ENCODE data around the gene SLC23A3.

SLC23A3 gene

DNA sequence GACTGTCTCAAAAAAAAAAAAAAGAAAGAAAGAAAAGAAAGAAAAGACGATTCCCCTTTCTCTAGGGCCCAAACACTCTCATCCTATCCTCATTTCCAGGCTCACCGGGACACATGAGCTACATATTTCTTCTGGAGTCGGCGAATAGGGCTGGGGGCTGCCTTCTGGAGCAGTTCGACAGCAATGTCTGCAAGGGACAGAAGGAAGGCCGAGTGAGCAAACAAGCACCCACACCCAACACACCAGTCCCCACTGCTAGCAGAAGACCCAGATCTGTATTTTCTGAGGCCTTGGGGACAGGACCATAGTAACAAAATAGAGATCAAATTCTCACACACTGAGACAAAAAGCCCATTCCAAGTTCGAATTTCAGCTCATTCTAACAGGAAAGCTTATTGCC, 5.7 kb upstream of the SLC23A3 start:
- DNase-seq = no peak

DNA sequence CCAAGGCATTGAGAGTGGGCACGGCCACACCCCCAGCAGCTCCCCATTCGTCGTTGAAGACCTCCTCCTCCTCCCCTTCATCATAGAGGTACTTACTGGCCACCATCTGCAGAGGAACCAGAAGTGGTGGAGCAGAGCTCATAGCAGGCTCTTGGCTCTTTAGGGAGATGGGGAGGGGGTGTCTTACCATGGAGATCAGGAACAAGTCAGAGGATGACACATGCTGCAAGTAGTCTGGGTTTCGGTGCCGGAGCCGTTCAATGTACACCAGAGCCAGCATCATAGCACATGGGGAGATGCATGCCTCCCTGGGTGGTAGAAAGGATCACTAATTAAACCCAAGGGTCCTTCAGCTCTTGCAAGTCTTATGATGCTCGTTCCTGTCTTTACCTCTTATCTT, 5.0 kb upstream of the SLC23A3 start:
- no peak for DNase-seq

DNA sequence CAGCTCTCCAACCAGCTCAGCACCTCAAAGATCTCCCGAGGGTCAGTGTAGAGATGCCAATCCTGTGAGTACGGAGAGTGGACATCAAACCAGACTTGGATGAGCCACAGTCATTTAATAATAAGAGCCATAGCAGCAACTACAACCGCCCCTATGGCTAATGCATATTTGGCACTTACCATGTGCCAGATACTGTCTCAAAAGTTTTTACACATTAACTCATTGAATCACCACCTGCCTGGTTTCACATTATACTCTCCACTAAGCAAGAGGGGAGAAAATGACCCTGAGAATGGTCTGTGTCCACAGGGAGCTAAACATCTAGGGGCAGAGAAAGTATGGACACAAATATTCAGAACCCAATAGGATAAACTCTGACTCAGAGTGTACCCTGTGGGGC, 4.3 kb upstream of the SLC23A3 start:
- no peak for DNase-seq

DNA sequence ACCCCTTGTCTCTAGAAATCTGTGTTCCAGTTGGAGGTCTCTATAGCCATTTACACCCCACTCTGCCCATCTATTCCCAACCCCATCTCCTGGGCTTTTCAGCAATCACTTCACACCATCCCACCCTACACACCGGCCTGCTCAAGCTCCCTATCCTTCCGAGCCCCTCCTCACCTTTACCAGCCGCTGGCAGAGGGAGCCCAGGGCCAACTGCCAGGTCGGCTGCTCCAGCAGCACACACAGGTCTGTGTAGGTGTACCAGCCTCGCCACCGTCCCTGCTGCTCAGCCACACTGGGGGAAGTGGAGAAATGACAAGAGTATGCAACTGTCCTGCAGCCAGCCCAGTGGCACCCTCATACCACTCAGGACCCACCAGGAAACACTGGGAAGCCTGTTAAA, 3.3 kb upstream of the SLC23A3 start:
- DNase-seq = no peak

DNA sequence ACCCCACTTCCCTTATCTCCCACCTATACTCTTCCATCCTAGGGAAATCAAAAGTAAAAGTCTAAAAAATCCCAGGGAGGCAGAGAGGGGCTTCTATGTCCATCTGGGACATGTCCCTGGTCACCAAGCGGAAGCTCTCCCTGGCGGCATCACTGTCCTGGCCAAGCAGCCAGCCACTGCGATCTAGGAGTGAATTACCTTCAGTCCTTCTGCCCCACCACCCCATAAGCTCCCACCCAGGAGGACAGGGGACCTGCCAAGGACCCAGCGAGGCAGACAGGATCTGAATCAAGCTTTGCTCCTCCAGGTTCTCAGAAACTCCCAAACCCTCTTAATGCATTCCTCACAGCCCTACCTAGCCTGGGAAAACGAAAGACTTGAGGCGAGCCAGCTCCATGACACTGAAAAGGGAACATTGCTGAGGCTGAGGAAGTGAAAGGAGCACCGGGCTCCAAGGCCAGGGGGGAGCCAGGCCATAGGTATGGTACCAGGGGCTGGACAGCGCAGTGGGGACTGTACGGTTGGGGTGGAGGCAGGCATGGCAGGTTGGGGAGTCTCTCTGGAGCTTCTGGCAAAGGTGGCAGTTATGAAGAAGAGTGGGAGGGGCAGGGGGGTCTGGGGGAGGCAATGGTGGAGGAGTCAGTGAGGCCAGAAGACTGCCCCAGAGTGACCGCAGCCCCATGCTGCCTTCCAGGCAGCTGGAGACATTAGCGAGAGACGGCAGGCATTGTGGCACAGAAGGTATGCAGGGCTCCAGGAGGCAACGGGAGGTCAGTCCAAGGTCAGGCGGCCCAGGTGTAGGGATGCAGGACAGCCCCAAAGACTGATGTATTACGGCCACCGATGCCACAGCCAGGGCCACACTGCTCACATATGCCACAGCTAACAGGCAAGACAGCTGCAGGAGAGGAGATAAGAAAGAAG, 2.7 kb upstream of the SLC23A3 start:
- DNase-seq = no peak

DNA sequence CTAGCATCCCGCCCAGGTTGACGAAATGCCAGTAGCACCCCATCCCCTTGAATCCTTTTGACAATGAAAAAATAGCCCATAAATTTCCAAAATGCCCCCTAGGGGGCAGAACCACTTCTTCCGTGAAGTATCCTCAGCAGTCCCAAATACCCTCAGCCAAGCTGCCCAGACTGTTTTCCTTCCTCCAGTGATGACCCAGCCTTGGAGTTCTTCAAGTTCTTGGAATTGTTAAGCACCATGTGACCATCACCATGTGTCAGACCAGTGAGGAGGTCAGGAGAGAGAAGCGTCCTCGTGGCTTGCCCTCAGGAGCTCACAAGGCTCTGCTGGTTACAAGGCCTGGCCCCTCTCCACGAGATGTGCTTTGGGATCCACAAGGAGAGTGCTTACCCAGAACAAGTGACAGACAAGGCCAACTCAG, 1.4 kb upstream of the SLC23A3 start:
- peak; percentile 66 for DNase-seq

DNA sequence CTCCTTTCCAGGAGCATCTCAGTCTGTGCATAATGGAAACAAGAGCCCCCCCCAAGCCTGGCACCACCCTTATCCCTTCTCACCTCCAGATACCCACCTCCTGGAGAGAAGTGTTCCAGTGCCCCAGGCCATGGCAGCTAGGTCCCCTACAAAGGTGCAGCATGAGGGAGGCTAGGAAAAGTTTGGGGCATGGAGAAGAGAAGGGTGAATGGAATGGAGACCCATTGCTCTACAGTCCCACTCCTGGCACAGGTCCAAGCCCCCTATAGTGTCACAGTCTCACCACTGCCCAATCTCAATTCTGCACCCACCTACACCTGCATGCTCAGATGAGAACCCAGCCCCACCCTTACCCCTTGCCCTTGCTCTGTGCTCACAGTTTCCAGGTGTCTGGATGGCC, 897 bp downstream of the SLC23A3 start:
- no peak for DNase-seq

DNA sequence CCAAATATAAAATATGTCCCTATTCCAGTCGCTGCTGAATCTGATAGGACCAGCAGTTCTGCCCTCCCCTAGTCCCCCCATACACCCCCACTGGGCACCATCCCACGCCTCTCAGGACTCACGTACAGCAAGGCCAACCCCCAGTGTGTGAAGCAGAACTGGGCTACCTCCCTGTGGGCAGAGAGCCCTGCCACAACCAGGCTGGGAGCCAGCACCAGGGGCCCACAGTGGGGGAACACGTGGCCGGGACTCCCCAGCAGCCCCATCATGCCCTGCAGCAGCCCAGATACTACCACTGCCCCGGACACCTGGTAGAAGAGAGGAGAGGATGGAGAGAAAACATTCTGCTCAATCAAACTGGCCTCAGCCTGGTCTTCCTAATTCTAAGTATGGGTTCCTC, 1.3 kb downstream of the SLC23A3 start:
- no peak for DNase-seq

DNA sequence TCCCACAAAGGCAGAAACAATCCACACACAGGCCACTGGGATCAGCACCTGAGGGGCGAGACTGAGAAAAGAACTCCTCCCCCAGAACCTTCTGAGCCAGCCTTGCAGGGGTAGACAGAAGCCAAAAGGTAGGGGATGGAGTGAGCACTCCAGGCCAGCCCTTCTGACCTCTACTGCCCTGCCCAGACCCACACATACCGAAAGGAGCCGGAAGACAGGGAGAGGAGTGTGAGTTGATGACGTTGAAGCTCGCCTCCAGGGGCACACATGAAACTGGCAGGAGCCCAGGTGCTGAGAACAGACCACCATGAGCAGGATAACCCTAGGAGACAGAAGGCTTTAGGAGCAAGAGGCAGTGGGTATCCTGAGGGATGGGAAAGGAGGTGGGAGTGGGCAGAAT, 1.8 kb downstream of the SLC23A3 start:
- no peak for DNase-seq

DNA sequence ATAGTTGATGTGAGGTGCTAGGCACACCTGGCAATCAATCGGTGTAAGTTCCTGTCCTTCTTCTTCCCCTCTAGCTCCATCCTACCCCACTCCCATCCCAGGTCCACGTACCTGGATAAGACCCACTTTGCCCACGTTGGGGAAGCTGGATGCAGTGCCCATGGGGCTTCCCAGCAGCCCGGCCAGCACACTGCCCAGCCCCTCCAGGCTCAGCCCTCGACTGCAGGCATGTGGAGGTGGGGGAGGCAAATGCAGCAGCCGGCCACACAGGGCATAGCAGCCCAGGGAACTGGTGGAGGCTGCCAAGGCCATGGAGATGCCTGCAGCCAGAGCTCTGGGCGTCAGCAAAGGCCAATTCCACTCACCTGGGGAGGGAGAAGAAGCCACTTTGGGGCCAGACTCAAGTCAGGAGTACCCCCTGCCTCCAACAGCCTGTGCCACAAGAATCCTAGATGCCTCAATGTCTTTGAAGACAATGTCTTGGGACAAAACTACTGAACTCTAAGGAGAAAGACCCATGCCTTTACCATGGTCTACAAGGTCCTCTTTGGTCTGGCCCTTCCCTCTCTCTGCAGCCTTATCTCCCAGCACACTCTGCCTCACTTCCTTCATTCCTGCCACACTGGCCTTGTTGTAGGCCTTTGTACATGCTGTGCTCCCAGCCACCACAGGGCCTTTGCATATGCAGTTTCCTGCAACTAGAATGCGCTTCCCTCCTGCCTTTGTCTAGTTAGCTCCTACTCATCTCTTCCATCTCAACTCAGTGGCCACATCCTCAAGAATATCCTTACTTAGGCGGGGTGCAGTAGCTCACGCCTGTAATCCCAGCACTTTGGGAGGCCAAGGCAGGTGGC, 4.5 kb downstream of the SLC23A3 start:
- DNase-seq = no peak

DNA sequence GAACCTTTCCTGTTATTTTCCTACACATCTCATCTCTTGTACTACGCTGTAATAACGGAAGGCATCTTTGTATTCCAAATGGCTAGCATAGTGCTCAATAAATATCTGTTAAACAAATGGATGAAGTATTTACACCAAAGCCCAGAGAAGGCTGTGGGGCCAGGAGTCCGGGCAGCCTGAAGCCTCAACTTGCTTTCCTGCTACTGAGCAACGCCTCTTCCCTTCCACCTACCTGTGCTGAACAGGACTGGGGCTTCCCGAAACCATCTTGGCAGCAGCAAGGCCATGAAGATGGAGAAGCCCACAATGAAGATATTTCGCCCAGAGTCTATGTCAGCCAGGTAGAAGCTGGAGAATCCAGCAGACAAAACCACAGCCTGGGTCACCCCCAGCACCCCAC, 6.7 kb downstream of the SLC23A3 start:
- no peak for DNase-seq

DNA sequence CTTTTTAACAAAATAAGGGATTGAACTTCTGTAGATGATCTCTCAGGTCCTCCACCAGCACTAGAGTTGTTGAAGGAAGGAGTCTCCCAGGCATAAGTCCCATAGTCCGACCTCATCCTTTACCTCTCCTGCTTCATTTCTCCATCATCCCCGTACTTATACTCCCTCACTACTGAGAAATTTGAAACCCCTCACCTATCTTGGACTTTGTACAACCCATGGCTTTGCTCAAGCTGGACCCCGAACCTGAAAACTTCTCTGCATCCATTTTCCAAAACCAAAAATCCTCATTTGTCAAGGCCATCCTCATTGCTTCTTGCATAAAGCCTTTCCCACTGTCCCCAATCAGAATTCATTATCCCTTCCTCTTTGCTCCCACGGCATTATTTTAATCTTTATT, 8.7 kb downstream of the SLC23A3 start:
- no peak for DNase-seq

DNA sequence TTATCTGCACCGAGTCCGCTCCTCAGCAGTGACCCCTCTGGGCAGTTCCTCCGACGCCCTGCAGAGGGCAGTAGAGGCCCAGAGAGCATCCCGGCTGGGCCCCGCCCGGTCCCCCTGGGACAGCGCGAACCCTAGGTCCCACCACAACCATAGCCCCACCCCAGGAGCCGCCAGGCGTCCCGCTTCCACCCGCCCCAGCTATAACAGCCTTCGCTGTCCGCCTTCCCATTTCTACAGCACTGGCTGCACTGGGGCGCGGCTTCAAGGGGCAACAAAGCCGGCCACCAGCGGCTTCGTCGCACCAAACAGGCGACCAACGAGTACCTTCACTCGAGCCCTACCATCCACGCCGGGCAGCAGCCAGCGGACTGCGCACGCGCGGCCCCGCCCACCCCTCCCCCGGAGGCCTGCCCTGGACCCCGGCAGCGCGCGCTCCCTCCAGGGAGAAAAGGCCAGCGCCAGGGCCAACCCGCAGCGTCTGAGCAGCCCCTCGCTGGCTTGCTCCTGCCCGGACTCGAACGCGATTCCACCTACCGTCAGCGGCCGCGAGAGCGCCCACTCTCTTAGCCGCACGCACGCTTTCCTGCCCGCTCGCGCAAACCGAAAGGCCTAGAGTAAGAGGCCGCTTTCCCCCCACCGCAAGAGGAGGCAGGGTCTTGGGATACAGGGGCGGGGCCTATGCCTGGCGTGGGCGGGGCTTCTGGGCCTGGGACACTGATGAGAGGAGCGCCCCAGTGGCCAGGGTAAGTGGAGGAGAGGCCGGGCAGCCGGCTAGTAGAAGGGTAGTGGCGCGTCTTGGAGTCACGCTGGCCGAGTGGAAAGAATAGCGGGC, 9.4 kb downstream of the SLC23A3 start, which contains the start of gene NHEJ1:
Gene NHEJ1 (minus strand): TSS at position 630 of the 832 bp plus-strand sequence. CDS start 2,453 bp downstream, outside the sequence.
- DNase-seq = peak; percentile 97

DNA sequence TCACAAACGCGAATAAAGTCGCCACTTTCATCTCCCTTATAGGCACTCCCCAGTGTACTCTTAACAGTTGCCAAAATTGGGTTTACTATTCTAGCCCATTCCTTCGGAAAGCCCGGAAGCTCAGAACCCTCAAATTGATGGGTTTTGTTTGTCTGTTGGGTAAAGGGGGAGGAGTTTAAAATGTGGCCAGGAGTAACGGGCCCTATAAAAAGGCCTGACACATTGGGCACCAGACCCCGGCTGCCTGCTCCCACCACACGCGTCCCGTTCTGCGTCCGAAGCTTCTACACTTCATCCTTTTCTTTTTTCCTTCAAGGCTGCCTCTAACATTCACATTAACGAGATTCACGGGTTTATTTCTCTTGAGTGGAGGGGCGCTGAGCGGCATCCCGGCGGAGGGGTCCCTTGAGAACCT, 10.1 kb downstream of the SLC23A3 start:
- no peak for DNase-seq

DNA sequence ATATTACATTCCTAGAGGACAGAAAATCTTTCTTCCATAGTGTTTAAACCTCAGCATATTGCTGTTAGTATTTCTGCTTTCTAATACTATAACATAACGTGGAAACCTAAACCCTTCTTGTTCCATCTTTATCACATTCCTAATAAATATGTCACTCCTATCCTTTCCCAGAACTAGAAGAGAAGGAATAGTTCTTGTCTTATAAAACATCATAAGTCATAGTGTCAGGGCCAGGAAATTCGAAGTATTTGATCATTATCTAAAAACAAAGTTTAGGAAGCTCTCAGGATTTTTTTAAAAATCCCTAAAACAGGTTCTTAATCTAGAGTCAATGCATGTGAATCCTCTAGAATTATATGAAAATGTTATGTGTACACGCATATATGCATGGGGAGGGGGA, 11.2 kb downstream of the SLC23A3 start:
- no peak for DNase-seq

DNA sequence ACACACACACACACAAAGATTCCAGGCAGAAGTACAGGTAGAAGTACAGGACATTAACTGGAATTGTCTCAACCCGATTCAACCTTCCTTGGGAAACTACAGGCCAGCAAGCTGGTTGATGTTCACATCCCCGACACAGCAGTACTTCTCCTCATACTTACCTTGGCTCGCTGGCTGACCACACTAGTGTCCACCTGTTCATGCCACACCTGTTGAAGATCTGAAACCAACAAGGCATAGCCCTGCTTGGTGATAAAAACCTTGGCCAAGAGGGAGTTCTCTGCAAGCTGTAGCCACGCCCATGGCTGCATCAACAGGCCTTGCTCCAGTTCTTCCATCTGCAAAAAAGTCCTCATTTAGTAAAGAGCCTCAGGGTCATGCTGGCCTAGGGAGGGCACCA, 11.8 kb downstream of the SLC23A3 start:
- DNase-seq = no peak

DNA sequence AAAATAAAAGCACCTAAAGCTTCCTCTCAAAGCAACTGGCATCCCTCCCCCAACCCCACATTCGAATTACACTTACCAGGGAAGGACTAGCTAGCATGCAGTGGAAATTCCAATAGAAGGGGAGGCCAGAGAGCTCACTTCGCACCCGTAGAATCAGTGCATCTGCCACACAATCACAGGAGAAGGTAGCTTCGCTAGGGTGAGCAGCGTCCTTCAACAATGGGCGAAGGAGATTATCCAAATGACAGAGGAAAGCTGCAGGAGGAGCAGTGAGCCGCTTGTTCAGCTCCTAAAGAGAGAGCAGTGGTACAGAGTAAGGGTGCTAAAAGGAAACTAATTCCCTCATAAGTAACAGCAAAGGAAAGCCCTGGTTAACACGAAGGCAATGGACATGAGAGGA, 12.4 kb downstream of the SLC23A3 start:
- DNase-seq = no peak

DNA sequence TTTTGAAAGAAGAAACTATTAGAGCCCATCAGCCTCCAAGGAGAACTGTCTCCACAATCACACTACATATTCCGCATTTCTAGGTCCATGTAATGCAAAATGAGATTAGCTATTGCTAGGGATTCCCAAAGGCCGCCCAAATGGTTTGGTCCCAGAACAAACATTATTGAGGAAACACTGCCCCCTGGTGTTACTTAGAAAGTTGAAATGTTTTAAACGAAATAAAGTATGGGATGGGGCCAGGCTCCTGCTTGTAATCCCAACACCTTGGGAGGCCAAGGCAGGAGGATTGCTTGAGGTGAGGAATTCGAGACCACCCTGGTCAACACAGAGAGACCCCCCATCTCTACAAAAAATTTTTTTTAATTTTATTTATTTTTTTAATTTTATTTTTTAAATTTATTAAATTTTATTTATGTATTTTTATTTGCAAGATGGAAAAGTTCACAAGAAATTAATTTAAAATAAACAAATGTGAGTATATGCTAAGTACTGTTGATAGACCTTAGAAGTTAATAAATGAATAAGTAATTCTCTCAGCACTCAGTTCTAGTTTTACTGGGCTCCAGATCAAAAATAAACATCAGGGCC, 14.7 kb downstream of the SLC23A3 start:
- peak; percentile 88 for DNase-seq

DNA sequence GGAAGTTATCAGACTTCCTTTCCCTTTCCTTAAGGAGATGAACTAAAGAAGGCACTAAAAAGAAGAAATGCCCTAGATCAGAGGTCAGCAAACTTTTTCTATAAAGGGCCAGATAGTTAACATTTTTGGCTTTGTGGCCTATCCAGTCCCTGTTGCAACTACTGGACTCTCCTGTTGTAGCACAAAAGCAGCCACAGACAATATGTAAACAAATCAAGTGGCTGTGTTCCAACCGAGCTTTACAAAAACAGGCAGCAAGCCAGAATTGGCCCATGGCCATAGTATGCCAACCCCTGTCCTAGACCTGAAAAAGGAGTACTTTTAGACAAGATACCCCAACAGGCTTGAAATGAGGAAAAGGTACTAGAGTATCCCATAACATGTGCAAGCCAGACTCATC, 20.2 kb downstream of the SLC23A3 start:
- no peak for DNase-seq

DNA sequence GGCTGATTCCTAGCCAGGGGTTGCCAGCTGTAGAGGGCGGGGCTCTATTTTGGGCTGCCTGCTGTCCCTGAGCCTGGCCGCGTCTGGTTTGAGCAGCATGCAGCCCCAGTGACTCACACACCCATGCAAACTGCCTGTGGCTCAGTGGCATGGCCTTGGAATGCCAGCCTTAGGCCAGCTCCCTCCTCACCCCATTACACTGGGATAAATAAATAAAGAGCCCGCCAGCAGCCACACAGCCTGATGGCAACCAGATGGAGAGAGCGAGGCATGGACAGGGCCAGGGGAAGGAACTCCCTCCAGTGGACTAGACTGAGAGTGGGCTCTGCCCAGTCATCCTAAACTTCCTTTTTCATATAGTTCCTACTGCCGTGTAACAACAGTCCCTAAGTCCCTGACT, 27.5 kb downstream of the SLC23A3 start:
- no peak for DNase-seq

DNA sequence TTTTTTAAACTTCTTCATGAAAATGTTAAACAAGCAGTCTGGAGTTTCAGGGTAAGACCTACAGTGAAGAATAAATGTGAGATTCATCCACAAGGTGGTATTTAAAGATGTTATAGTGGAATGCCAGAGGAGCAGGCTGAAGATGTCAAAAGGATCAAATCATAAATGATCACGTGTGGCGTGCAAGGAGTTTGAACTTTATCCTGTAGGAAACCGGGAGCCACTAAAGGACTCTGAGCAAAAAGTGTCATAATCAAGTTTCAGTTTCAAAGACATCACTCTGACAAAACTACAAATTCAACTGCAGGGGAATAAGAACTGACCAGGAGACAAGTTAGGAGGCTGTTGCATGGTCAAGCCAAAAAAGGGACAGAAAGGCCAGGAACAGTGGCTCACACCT, 29.1 kb downstream of the SLC23A3 start:
- DNase-seq = no peak

DNA sequence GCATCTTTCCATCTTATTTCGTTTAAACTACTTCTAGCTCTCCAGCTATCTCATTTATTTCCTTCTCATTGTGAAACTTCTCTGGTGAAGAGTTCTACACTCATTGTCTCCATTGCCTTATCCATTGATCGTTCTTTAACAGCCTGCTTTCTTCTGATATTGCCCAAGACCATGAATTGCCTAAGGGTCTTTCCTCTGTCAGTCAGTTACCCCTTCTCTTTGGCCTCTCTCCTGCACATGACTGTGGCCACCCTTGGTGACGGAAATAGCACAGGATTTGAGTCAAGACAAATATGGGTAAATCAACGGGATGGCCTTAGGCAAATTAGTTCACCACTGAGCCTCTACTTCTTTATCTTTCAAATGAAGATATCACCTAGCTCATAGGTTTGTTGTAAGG, 35.9 kb downstream of the SLC23A3 start:
- no peak for DNase-seq

DNA sequence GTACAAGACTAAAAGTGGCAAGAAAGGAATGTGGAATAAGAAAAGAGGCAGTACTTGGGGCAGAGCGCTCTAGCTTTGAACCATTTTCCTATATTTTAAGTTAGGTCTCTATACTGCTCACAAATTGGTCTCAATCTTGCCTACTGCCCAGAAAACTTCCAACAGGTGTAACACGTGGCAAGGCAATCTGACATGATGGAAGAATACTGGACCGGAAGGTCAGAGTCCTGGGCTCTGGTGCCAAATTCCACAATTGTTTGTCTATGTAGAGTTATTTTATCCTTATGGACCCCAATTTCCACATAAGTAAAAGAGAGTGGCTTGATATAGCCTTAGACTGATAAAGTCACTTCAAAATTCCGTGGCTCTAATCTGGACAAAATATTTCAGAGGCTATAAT, 38.1 kb downstream of the SLC23A3 start:
- DNase-seq = no peak
